Endothelial cell (in vitro differentiated cells): ENCODE results near the gene EPS8L3. TPM values are rescaled to one million over a fixed set of nuclear protein-coding genes. Genes with fewer than 3 reads are reported as not detected.
"Not testable (repeated sequence)": the region's sequence is repeated elsewhere in the genome, so short reads cannot be mapped to it uniquely, and the experiment has no call there.

Experiments
- DNase-seq: peaks from one replicate; pipeline ENCODE4 v3.0.0; 2021; ENCODE audit warnings: low spot score
- H3K27ac Mint-ChIP-seq: one replicate; pipeline ENCODE4 v1.8.0; 2021; ENCODE audit warnings: mixed read lengths, inconsistent platforms; ENCODE audit not compliant: unreplicated experiment
- H3K27me3 Mint-ChIP-seq: one replicate; pipeline ENCODE4 v1.8.0; 2021; ENCODE audit warnings: mild to moderate bottlenecking, moderate library complexity, mixed read lengths, inconsistent platforms; ENCODE audit not compliant: unreplicated experiment
- H3K36me3 Mint-ChIP-seq: one replicate; pipeline ENCODE4 v1.8.0; 2021; ENCODE audit warnings: mild to moderate bottlenecking, low read depth, mixed read lengths, inconsistent platforms; ENCODE audit not compliant: unreplicated experiment
- H3K4me1 Mint-ChIP-seq: one replicate; pipeline ENCODE4 v1.8.0; 2021; ENCODE audit warnings: mild to moderate bottlenecking, mixed read lengths, inconsistent platforms; ENCODE audit not compliant: unreplicated experiment
- H3K4me3 Mint-ChIP-seq: one replicate; pipeline ENCODE4 v1.8.0; 2021; ENCODE audit warnings: mild to moderate bottlenecking, mixed read lengths, inconsistent platforms; ENCODE audit not compliant: unreplicated experiment
- H3K9me3 Mint-ChIP-seq: one replicate; pipeline ENCODE4 v1.8.0; 2021; ENCODE audit warnings: mixed read lengths, inconsistent platforms; ENCODE audit not compliant: unreplicated experiment
- CTCF ChIP-seq: fragments of 200-600 bp; sonication (generic); IDR thresholded peaks from one replicate; pipeline ENCODE4 v1.5.0; 2021; ENCODE audit warnings: antibody characterized with exemption; ENCODE audit not compliant: unreplicated experiment
- total RNA-seq: library from RNA; stranded (reverse); fragmentation: NEBNext Ultra II Directional; extraction: Animal tissue kit (Norgen Biotek cat#: 25700); gene quantifications from one replicate; pipeline ENCODE4 v1.2.1, GENCODE V29; 2021; ENCODE audit not compliant: unreplicated experiment

Gene EPS8L3
- total RNA-seq, 1 donor from 2014 or later, result not detected

- no peaks in the 10 kb centered on the region for H3K4me1 Mint-ChIP-seq
- peaks cover 3% of the 10 kb centered on the region for H3K27me3 Mint-ChIP-seq
- peaks cover 13% of the 10 kb centered on the region for H3K36me3 Mint-ChIP-seq
- DNase-seq, result no peak
- no peak for TF ChIP-seq CTCF
- H3K4me3 Mint-ChIP-seq, result no peak overlapping the region
- peaks cover 4% of the 10 kb centered on the region for H3K9me3 Mint-ChIP-seq
- no peak overlapping the region for H3K27ac Mint-ChIP-seq
Measured at GRCh38 chr1:109704173-109704572, 59.5 kb downstream of the EPS8L3 start.

- H3K27me3 Mint-ChIP-seq, H3K4me3 Mint-ChIP-seq, DNase-seq, H3K9me3 Mint-ChIP-seq, H3K4me1 Mint-ChIP-seq, H3K27ac Mint-ChIP-seq: not testable (repeated sequence)
- peaks cover 10% of the 10 kb centered on the region for H3K36me3 Mint-ChIP-seq
Measured at GRCh38 chr1:109702940-109703339, 60.8 kb downstream of the EPS8L3 start.

Other genes starting within 250 kb of the EPS8L3 start
- gene GPR61, start 224.1 kb downstream of the EPS8L3 start, total RNA-seq, result not detected
- gene GNAI3, start 215.3 kb downstream of the EPS8L3 start, total RNA-seq, result 17.7 TPM
- 0.26 TPM for gene GNAT2, start 144.3 kb downstream of the EPS8L3 start, total RNA-seq
- gene AMPD2, start 144.1 kb downstream of the EPS8L3 start, total RNA-seq, result 92.7 TPM
- gene GSTM4, start 107.8 kb downstream of the EPS8L3 start, total RNA-seq, result 7.8 TPM
- 20.4 TPM for gene GSTM2, start 95.9 kb downstream of the EPS8L3 start, total RNA-seq
- not detected for gene GSTM1, start 76.1 kb downstream of the EPS8L3 start, total RNA-seq
- gene GSTM5, start 51.7 kb downstream of the EPS8L3 start, total RNA-seq, result 27.9 TPM
- 6.9 TPM for gene GSTM3, start 22.9 kb downstream of the EPS8L3 start, total RNA-seq
- gene CSF1, start 146.9 kb upstream of the EPS8L3 start, total RNA-seq, result 2.1 TPM
- 63.7 TPM for gene AHCYL1, start 220.8 kb upstream of the EPS8L3 start, total RNA-seq